SH-SY5Y (cell line): ENCODE results near the gene TAX1BP3.

Source experiments
- GATA2 ChIP-seq: IDR thresholded peaks from 2 replicates; pipeline ENCODE4 v1.6.1; 2011; ENCODE audit warnings: mild to moderate bottlenecking, low read depth, low read length
- GATA3 ChIP-seq: IDR thresholded peaks from 2 replicates; pipeline ENCODE4 v1.6.1; 2011; ENCODE audit warnings: low read depth, mild to moderate bottlenecking, low read length, moderate library complexity

GRCh38 chr17:3715296-3715695, 46.9 kb upstream of the TAX1BP3 start:
- TF ChIP-seq GATA2 = no peak
- no peak for TF ChIP-seq GATA3
